Myocyte (in vitro differentiated cells): ENCODE results near the gene ARHGEF37. TPM values are rescaled to one million over a fixed set of nuclear protein-coding genes. Genes with fewer than 3 reads are reported as not detected.

Experiments
- DNase-seq: peaks from one replicate; pipeline ENCODE4 v3.0.0-alpha.2; 2012; ENCODE audit warnings: low read depth
- total RNA-seq: library from RNA; depleted of rRNA; stranded (reverse); fragments of >200 nt; gene quantifications from 2 replicates; pipeline ENCODE4 v1.2.3, GENCODE V29; 2014

ARHGEF37 gene
- total RNA-seq, 1 donor from 2014 or later, result 8.3 TPM

- DNase-seq, result no peak
Observed at GRCh38 chr5:149627070-149627469, 45.8 kb downstream of the ARHGEF37 start.

- DNase-seq, result no peak
Observed at GRCh38 chr5:149628221-149628620, 46.9 kb downstream of the ARHGEF37 start.

- DNase-seq, result no peak
Observed at GRCh38 chr5:149628846-149629388, 47.6 kb downstream of the ARHGEF37 start.

GRCh38 chr5:149629421-149629820, 48.1 kb downstream of the ARHGEF37 start:
- DNase-seq, result no peak

- no peak for DNase-seq
Observed at GRCh38 chr5:149630337-149630736, 49.0 kb downstream of the ARHGEF37 start.

- no peak for DNase-seq
Observed at GRCh38 chr5:149631506-149631905, 50.2 kb downstream of the ARHGEF37 start.

- DNase-seq, result peak; percentile 57
Observed at GRCh38 chr5:149632311-149633251, 51.3 kb downstream of the ARHGEF37 start.

- DNase-seq, result no peak
Observed at GRCh38 chr5:149633476-149634350, 52.4 kb downstream of the ARHGEF37 start.

GRCh38 chr5:149635394-149635793, 54.1 kb downstream of the ARHGEF37 start:
- no peak for DNase-seq

GRCh38 chr5:149636191-149636860, 55.0 kb downstream of the ARHGEF37 start:
- peak; percentile 58 for DNase-seq

- DNase-seq, result peak; percentile 85
Observed at GRCh38 chr5:149636861-149637246, 55.6 kb downstream of the ARHGEF37 start.

GRCh38 chr5:149638136-149638535, 56.8 kb downstream of the ARHGEF37 start:
- DNase-seq, result no peak

GRCh38 chr5:149638546-149639241, 57.4 kb downstream of the ARHGEF37 start:
- DNase-seq, result no peak

- DNase-seq, result no peak
Observed at GRCh38 chr5:149639737-149640136, 58.4 kb downstream of the ARHGEF37 start.

- DNase-seq, result no peak
Observed at GRCh38 chr5:149640350-149640999, 59.2 kb downstream of the ARHGEF37 start.

- no peak for DNase-seq
Observed at GRCh38 chr5:149641000-149641576, 59.8 kb downstream of the ARHGEF37 start.

- DNase-seq, result no peak
Observed at GRCh38 chr5:149641600-149641999, 60.3 kb downstream of the ARHGEF37 start.

- no peak for DNase-seq
Observed at GRCh38 chr5:149643781-149644180, 62.5 kb downstream of the ARHGEF37 start.

GRCh38 chr5:149644629-149645028, 63.3 kb downstream of the ARHGEF37 start:
- DNase-seq, result no peak

- no peak for DNase-seq
Observed at GRCh38 chr5:149645236-149645635, 63.9 kb downstream of the ARHGEF37 start.
